ENCODE results near the gene CSNK1D. TPM values are rescaled to one million over a fixed set of nuclear protein-coding genes. Genes with fewer than 3 reads are reported as not detected.
"Not testable (repeated sequence)": the region's sequence is repeated elsewhere in the genome, so short reads cannot be mapped to it uniquely, and the experiment has no call there.

CSNK1D gene
- total and polyA plus RNA-seq, 2 experiments from 2014 or later, result 35.1 to 102 TPM

GRCh38 chr17:82195675-82196672 lies 77.5 kb downstream of the CSNK1D start:
- in situ Hi-C loops (cut with MboI), result no loop called here
- H3K79me2 ChIP-seq (ENCODE audit: insufficient read depth), result no peaks in the 10 kb centered on the region
- WGBS, 2 experiments (ENCODE audit: low coverage in 1 of 2, low lambda C conversion rate in 2 of 2, missing lambda C conversion rate in 2 of 2), result 91% methylated on average over 25 of the region's 25 CpGs
- DNase-seq, result no peak
- TF ChIP-seq EZH2 (IDR thresholded peaks at IDR 0.05; ENCODE audit: insufficient read depth, poor library complexity, severe bottlenecking), result no peak
- TF ChIP-seq EZH2phosphoT487 (IDR thresholded peaks at IDR 0.05; ENCODE audit: insufficient read depth, low read depth), result no peak
- H3K27me3 ChIP-seq (replicated peaks; ENCODE audit: insufficient read depth), result no peaks in the 10 kb centered on the region
- no peak overlapping the region for H2AFZ ChIP-seq
- H3K9ac ChIP-seq, result no peak overlapping the region
- no peaks in the 10 kb centered on the region; the same call in 1 of the 2 replicates for H3K36me3 ChIP-seq (ENCODE audit: low read depth)
- no peak overlapping the region for H3K27ac ChIP-seq
- no peaks in the 10 kb centered on the region for H3K9me3 ChIP-seq (ENCODE audit: low read depth)
- H3K4me2 ChIP-seq (ENCODE audit: unreplicated experiment), result no peak overlapping the region
- H4K20me1 ChIP-seq (ENCODE audit: insufficient read depth), result no peaks in the 10 kb centered on the region
- no peaks in the 10 kb centered on the region for H3F3A ChIP-seq (ENCODE audit: insufficient read depth)
- no peaks in the 10 kb centered on the region for H3K9me2 ChIP-seq (ENCODE audit: insufficient read depth)
- H3K4me1 ChIP-seq (ENCODE audit: insufficient read depth), result no peaks in the 10 kb centered on the region
- H3K4me3 ChIP-seq, result no peak overlapping the region

GRCh38 chr17:82194765-82195164 lies 78.7 kb downstream of the CSNK1D start:
- no peak for DNase-seq
- Histone ChIP-seq H3K4me3 (no peak overlapping the region), H3K4me2 (ENCODE audit: unreplicated experiment) (no peak overlapping the region), H3K9me3 (ENCODE audit: low read depth) (no peaks in the 10 kb centered on the region), H3K36me3 (ENCODE audit: low read depth) (no peaks in the 10 kb centered on the region; the same call in 1 of the 2 replicates), H4K20me1 (ENCODE audit: insufficient read depth) (no peaks in the 10 kb centered on the region), H2AFZ (no peak overlapping the region), H3K9me2 (ENCODE audit: insufficient read depth) (no peaks in the 10 kb centered on the region), H3F3A (ENCODE audit: insufficient read depth) (no peaks in the 10 kb centered on the region), H3K27me3 (replicated peaks; ENCODE audit: insufficient read depth) (no peaks in the 10 kb centered on the region), H3K79me2 (ENCODE audit: insufficient read depth) (no peaks in the 10 kb centered on the region), H3K27ac (no peak overlapping the region), H3K4me1 (ENCODE audit: insufficient read depth) (no peaks in the 10 kb centered on the region), H3K9ac (no peak overlapping the region)
- TF ChIP-seq EZH2 (IDR thresholded peaks at IDR 0.05; ENCODE audit: insufficient read depth, poor library complexity, severe bottlenecking), result no peak
- TF ChIP-seq EZH2phosphoT487 (IDR thresholded peaks at IDR 0.05; ENCODE audit: insufficient read depth, low read depth), result no peak
- in situ Hi-C loops (cut with MboI), result no loop called here
- WGBS, 2 experiments (ENCODE audit: low coverage in 1 of 2, low lambda C conversion rate in 2 of 2, missing lambda C conversion rate in 2 of 2), result 92 to 96% methylated on average over 13 to 16 of the region's 16 CpGs

- Histone ChIP-seq H3K36me3 (ENCODE audit: low read depth) (no peaks in the 10 kb centered on the region; the same call in 1 of the 2 replicates), H3K9me2 (ENCODE audit: insufficient read depth) (no peaks in the 10 kb centered on the region), H3F3A (ENCODE audit: insufficient read depth) (no peaks in the 10 kb centered on the region), H3K4me1 (ENCODE audit: insufficient read depth) (no peaks in the 10 kb centered on the region), H3K4me3 (no peak overlapping the region), H3K79me2 (ENCODE audit: insufficient read depth) (no peaks in the 10 kb centered on the region), H3K4me2 (ENCODE audit: unreplicated experiment) (no peak overlapping the region), H3K27ac (no peak overlapping the region), H4K20me1 (ENCODE audit: insufficient read depth) (no peaks in the 10 kb centered on the region), H3K9ac (no peak overlapping the region), H2AFZ (no peak overlapping the region), H3K9me3 (ENCODE audit: low read depth) (no peaks in the 10 kb centered on the region), H3K27me3 (replicated peaks; ENCODE audit: insufficient read depth) (no peaks in the 10 kb centered on the region)
- TF ChIP-seq EZH2phosphoT487 (IDR thresholded peaks at IDR 0.05; ENCODE audit: insufficient read depth, low read depth), result no peak
- TF ChIP-seq EZH2 (IDR thresholded peaks at IDR 0.05; ENCODE audit: insufficient read depth, poor library complexity, severe bottlenecking), result no peak
- in situ Hi-C loops (cut with MboI), result no loop called here
- 97 to 99% methylated on average over 16 of the region's 16 CpGs for WGBS, 2 experiments (ENCODE audit: low coverage in 1 of 2, low lambda C conversion rate in 2 of 2, missing lambda C conversion rate in 2 of 2)
- no peak for DNase-seq
Observed at GRCh38 chr17:82193520-82194220, 79.8 kb downstream of the CSNK1D start.

GRCh38 chr17:82193050-82193449 lies 80.5 kb downstream of the CSNK1D start:
- H3K9me3 ChIP-seq (ENCODE audit: low read depth); H3K27ac ChIP-seq; H3F3A ChIP-seq (ENCODE audit: insufficient read depth); H4K20me1 ChIP-seq (ENCODE audit: insufficient read depth); H3K27me3 ChIP-seq (replicated peaks; ENCODE audit: insufficient read depth); H3K36me3 ChIP-seq (ENCODE audit: low read depth); H3K4me1 ChIP-seq (ENCODE audit: insufficient read depth); H3K4me2 ChIP-seq (ENCODE audit: unreplicated experiment); H2AFZ ChIP-seq; H3K79me2 ChIP-seq (ENCODE audit: insufficient read depth); H3K4me3 ChIP-seq; H3K9me2 ChIP-seq (ENCODE audit: insufficient read depth); DNase-seq; in situ Hi-C loops (cut with MboI); H3K9ac ChIP-seq: not testable (repeated sequence)
- 74 to 79% methylated on average over 6 of the region's 6 CpGs for WGBS, 2 experiments (ENCODE audit: low coverage in 1 of 2, low lambda C conversion rate in 2 of 2, missing lambda C conversion rate in 2 of 2)

Small RNA genes lying within 50 kb of the gene (microRNA-seq; reads per million reads assigned to microRNA genes)
- not detected for gene MIR6787 (ENCODE audit: borderline number of aligned reads)

Other genes starting within 250 kb of the CSNK1D start
- 5.4 and 7.9 TPM in 2 replicates for gene RAC3, start 242.0 kb downstream of the CSNK1D start, total RNA-seq (2014; rRNA removed; shearing (Covaris generic))
- gene RAC3, start 242.0 kb downstream of the CSNK1D start, polyA plus RNA-seq (2016; fragmentation: Nextera tagmentation; extraction: Ambion mirVana), result 1.3 and 1.8 TPM in 2 replicates
- 75.8 and 83.5 TPM in 2 replicates for gene DCXR, start 236.0 kb downstream of the CSNK1D start, total RNA-seq (2014; rRNA removed; shearing (Covaris generic))
- gene DCXR, start 236.0 kb downstream of the CSNK1D start, polyA plus RNA-seq (2016; fragmentation: Nextera tagmentation; extraction: Ambion mirVana), result 69.9 and 70.2 TPM in 2 replicates
- gene RFNG, start 221.9 kb downstream of the CSNK1D start, total RNA-seq (2014; rRNA removed; shearing (Covaris generic)), result 59.8 and 61.2 TPM in 2 replicates
- 10.6 and 11.8 TPM in 2 replicates for gene RFNG, start 221.9 kb downstream of the CSNK1D start, polyA plus RNA-seq (2016; fragmentation: Nextera tagmentation; extraction: Ambion mirVana)
- gene GPS1, start 221.8 kb downstream of the CSNK1D start, total RNA-seq (2014; rRNA removed; shearing (Covaris generic)), result 130 and 138 TPM in 2 replicates
- gene GPS1, start 221.8 kb downstream of the CSNK1D start, polyA plus RNA-seq (2016; fragmentation: Nextera tagmentation; extraction: Ambion mirVana), result 101 and 104 TPM in 2 replicates
- gene DUS1L, start 207.9 kb downstream of the CSNK1D start, total RNA-seq (2014; rRNA removed; shearing (Covaris generic)), result 61.2 and 96.4 TPM in 2 replicates
- 13.3 and 27.7 TPM in 2 replicates for gene DUS1L, start 207.9 kb downstream of the CSNK1D start, polyA plus RNA-seq (2016; fragmentation: Nextera tagmentation; extraction: Ambion mirVana)
- gene FASN, start 175.5 kb downstream of the CSNK1D start, total RNA-seq (2014; rRNA removed; shearing (Covaris generic)), result 33.8 and 38.2 TPM in 2 replicates
- 12.7 and 16.3 TPM in 2 replicates for gene FASN, start 175.5 kb downstream of the CSNK1D start, polyA plus RNA-seq (2016; fragmentation: Nextera tagmentation; extraction: Ambion mirVana)
- 12.3 and 15.3 TPM in 2 replicates for gene CCDC57, start 60.9 kb downstream of the CSNK1D start, total RNA-seq (2014; rRNA removed; shearing (Covaris generic))
- gene CCDC57, start 60.9 kb downstream of the CSNK1D start, polyA plus RNA-seq (2016; fragmentation: Nextera tagmentation; extraction: Ambion mirVana), result 6.2 and 10.6 TPM in 2 replicates
- gene SLC16A3, start 44.7 kb downstream of the CSNK1D start, total RNA-seq (2014; rRNA removed; shearing (Covaris generic)), result 550 and 595 TPM in 2 replicates
- gene SLC16A3, start 44.7 kb downstream of the CSNK1D start, polyA plus RNA-seq (2016; fragmentation: Nextera tagmentation; extraction: Ambion mirVana), result 95.5 and 97.7 TPM in 2 replicates
- 0.22 TPM in 1 of 2 replicates, not detected in the other for gene CD7, start 43.9 kb upstream of the CSNK1D start, total RNA-seq (2014; rRNA removed; shearing (Covaris generic))
- gene CD7, start 43.9 kb upstream of the CSNK1D start, polyA plus RNA-seq (2016; fragmentation: Nextera tagmentation; extraction: Ambion mirVana), result 0.23 TPM in 1 of 2 replicates, not detected in the other
- gene SECTM1, start 60.1 kb upstream of the CSNK1D start, total RNA-seq (2014; rRNA removed; shearing (Covaris generic)), result 1.4 and 3.0 TPM in 2 replicates
- 1.4 TPM in 2 replicates for gene SECTM1, start 60.1 kb upstream of the CSNK1D start, polyA plus RNA-seq (2016; fragmentation: Nextera tagmentation; extraction: Ambion mirVana)
- gene TEX19, start 85.5 kb upstream of the CSNK1D start, total RNA-seq (2014; rRNA removed; shearing (Covaris generic)), result not detected in 2 replicates
- gene TEX19, start 85.5 kb upstream of the CSNK1D start, polyA plus RNA-seq (2016; fragmentation: Nextera tagmentation; extraction: Ambion mirVana), result not detected in 2 replicates
- gene UTS2R, start 98.1 kb upstream of the CSNK1D start, total RNA-seq (2014; rRNA removed; shearing (Covaris generic)), result not detected in 2 replicates
- gene UTS2R, start 98.1 kb upstream of the CSNK1D start, polyA plus RNA-seq (2016; fragmentation: Nextera tagmentation; extraction: Ambion mirVana), result not detected in 2 replicates
- gene HEXD, start 144.6 kb upstream of the CSNK1D start, total RNA-seq (2014; rRNA removed; shearing (Covaris generic)), result 5.9 and 9.7 TPM in 2 replicates
- gene HEXD, start 144.6 kb upstream of the CSNK1D start, polyA plus RNA-seq (2016; fragmentation: Nextera tagmentation; extraction: Ambion mirVana), result 4.1 and 5.7 TPM in 2 replicates
- gene OGFOD3, start 144.9 kb upstream of the CSNK1D start, total RNA-seq (2014; rRNA removed; shearing (Covaris generic)), result 34.1 and 44.7 TPM in 2 replicates
- 38.1 and 43.6 TPM in 2 replicates for gene OGFOD3, start 144.9 kb upstream of the CSNK1D start, polyA plus RNA-seq (2016; fragmentation: Nextera tagmentation; extraction: Ambion mirVana)
- gene CYBC1, start 177.1 kb upstream of the CSNK1D start, total RNA-seq (2014; rRNA removed; shearing (Covaris generic)), result 66.5 and 93.6 TPM in 2 replicates
- gene CYBC1, start 177.1 kb upstream of the CSNK1D start, polyA plus RNA-seq (2016; fragmentation: Nextera tagmentation; extraction: Ambion mirVana), result 54.0 and 58.3 TPM in 2 replicates
- gene NARF, start 185.0 kb upstream of the CSNK1D start, total RNA-seq (2014; rRNA removed; shearing (Covaris generic)), result 55.2 and 69.0 TPM in 2 replicates
- 67.2 and 70.2 TPM in 2 replicates for gene NARF, start 185.0 kb upstream of the CSNK1D start, polyA plus RNA-seq (2016; fragmentation: Nextera tagmentation; extraction: Ambion mirVana)
- 38.4 and 43.0 TPM in 2 replicates for gene FOXK2, start 246.0 kb upstream of the CSNK1D start, total RNA-seq (2014; rRNA removed; shearing (Covaris generic))
- 5.6 and 6.6 TPM in 2 replicates for gene FOXK2, start 246.0 kb upstream of the CSNK1D start, polyA plus RNA-seq (2016; fragmentation: Nextera tagmentation; extraction: Ambion mirVana)

Measured in GM23248 (cell line).